ENCODE results near the gene COL18A1.

- TF ChIP-seq EZH2 (IDR thresholded peaks at IDR 0.05) (no peak), EZH2phosphoT487 (IDR thresholded peaks at IDR 0.05) (no peak)
These were observed 133.5 kb downstream of the COL18A1 start for GRCh38 chr21:45538381-45539045.
